ENCODE measurements around the gene SNPH. TPM values are rescaled to one million over a fixed set of nuclear protein-coding genes. Genes with fewer than 3 reads are reported as not detected.

Gene SNPH
- total RNA-seq, 2 experiments from 2014 or later = 1.9 to 2.1 TPM

- CTCF ChIA-PET = interaction anchor here (0.7 kb wide), 1 partner anchor 15 kb away, joined by 3 read pairs; no protein-coding TSS in a partner anchor
- POLR2A ChIA-PET = interaction anchor here (0.9 kb wide), 1 partner anchor 20 kb away, joined by 3 read pairs; no protein-coding TSS in a partner anchor
Observed at GRCh38 chr20:1345030-1345755, 79.1 kb downstream of the SNPH start.

GRCh38 chr20:1345756-1346093, 79.6 kb downstream of the SNPH start:
- ChIA-PET POLR2A (no interaction called here), CTCF (interaction anchor here (0.7 kb wide), 1 partner anchor 158 kb away, joined by 3 read pairs; no protein-coding TSS in a partner anchor)

GRCh38 chr20:1346315-1346969, 80.3 kb downstream of the SNPH start:
- POLR2A ChIA-PET = no interaction called here

GRCh38 chr20:1353956-1354355, 87.9 kb downstream of the SNPH start:
- POLR2A ChIA-PET = no interaction called here
- CTCF ChIA-PET = interaction anchor here (0.5 kb wide), 1 partner anchor 86 kb away, joined by 3 read pairs; no protein-coding TSS in a partner anchor

More at GRCh38 chr20:1346315-1346969, 80.3 kb downstream of the SNPH start:
- CTCF ChIA-PET = interaction anchor here (0.7 kb wide), 1 partner anchor 157 kb away, joined by 3 read pairs; no protein-coding TSS in a partner anchor

- ChIA-PET CTCF (interaction anchor here (1.1 to 1.7 kb wide), 3 partner anchors 28 to 34 kb away, joined by 3 to 4 read pairs (median 4); no protein-coding TSS in a partner anchor), POLR2A (interaction anchor here (0.7 to 1.3 kb wide), 3 partner anchors 19 to 33 kb away, joined by 4 to 10 read pairs (median 5); no protein-coding TSS in a partner anchor)
Observed at GRCh38 chr20:1357921-1358671, 92.0 kb downstream of the SNPH start.

Other genes with a start within 250 kb of the SNPH start
- 100 to 1,000 TPM; 174 to 178 TPM for gene PSMF1, start 147.7 kb upstream of the SNPH start, total RNA-seq
- gene TMEM74B, start 81.3 kb upstream of the SNPH start, total RNA-seq = under 1 TPM; 0.23 to 0.40 TPM
- gene C20orf202, start 62.8 kb upstream of the SNPH start, total RNA-seq = not detected
- gene RAD21L1, start 40.2 kb upstream of the SNPH start, total RNA-seq = not detected
- 1 to 10 TPM; 3.3 to 3.4 TPM for gene SDCBP2, start 62.8 kb downstream of the SNPH start, total RNA-seq
- gene FKBP1A, start 126.8 kb downstream of the SNPH start, total RNA-seq = 100 to 1,000 TPM; 300 to 304 TPM
- 10 to 100 TPM; 89.5 to 91.3 TPM for gene NSFL1C, start 200.6 kb downstream of the SNPH start, total RNA-seq
- not detected for gene SIRPB2, start 225.1 kb downstream of the SNPH start, total RNA-seq